MCF 10A (cell line): ENCODE results near the gene SLC24A3. TPM values are rescaled to one million over a fixed set of nuclear protein-coding genes. Genes with fewer than 3 reads are reported as not detected.
"Not testable (repeated sequence)": the region's sequence is repeated elsewhere in the genome, so short reads cannot be mapped to it uniquely, and the experiment has no call there.

Source experiments
- BruUV-seq: library from RNA; stranded (reverse); fragments of 400-500 nt; replicated peaks from 2 replicates; lab custom pipeline; 2021; lab: Mats Ljungman, UMichigan
- CTCF ChIA-PET: fragments of 300-600 bp; sonication (Branson Sonifier 250); formaldehyde crosslinking; extraction: SDS; loops from one replicate; lab custom pipeline; 2021; ENCODE audit warnings: antibody characterized with exemption, inconsistent platforms; lab: Yijun Ruan, JAX
- POLR2A ChIA-PET: fragments of 300-600, 350-650 bp; sonication (Branson Sonifier 250); formaldehyde crosslinking; extraction: SDS; loops from one replicate; lab custom pipeline; 2020; ENCODE audit warnings: antibody characterized with exemption, inconsistent platforms; lab: Yijun Ruan, JAX
- DNase-seq: peaks from one replicate; pipeline ENCODE4 v3.0.0-alpha.2; 2018; ENCODE audit not compliant: unreplicated experiment
- H3K27ac Mint-ChIP-seq: one replicate; pipeline ENCODE4 v1.8.0; 2022; ENCODE audit warnings: mild to moderate bottlenecking, low read depth, mixed read lengths; ENCODE audit not compliant: unreplicated experiment
- H3K27me3 Mint-ChIP-seq: one replicate; pipeline ENCODE4 v1.8.0; 2022; ENCODE audit warnings: mixed read lengths; ENCODE audit not compliant: insufficient read depth, unreplicated experiment
- H3K36me3 Mint-ChIP-seq: one replicate; pipeline ENCODE4 v1.8.0; 2022; ENCODE audit warnings: mild to moderate bottlenecking, moderate library complexity, mixed read lengths; ENCODE audit not compliant: insufficient read depth, unreplicated experiment
- H3K4me1 Mint-ChIP-seq: one replicate; pipeline ENCODE4 v1.8.0; 2022; ENCODE audit warnings: mixed read lengths; ENCODE audit not compliant: insufficient read depth, unreplicated experiment
- H3K4me3 Mint-ChIP-seq: one replicate; pipeline ENCODE4 v1.8.0; 2022; ENCODE audit warnings: mild to moderate bottlenecking, moderate library complexity, mixed read lengths; ENCODE audit not compliant: unreplicated experiment
- H3K9me3 Mint-ChIP-seq: one replicate; pipeline ENCODE4 v1.8.0; 2022; ENCODE audit warnings: mixed read lengths; ENCODE audit not compliant: unreplicated experiment
- intact Hi-C: fragments of 100-400 bp; cut with micrococcal nuclease; formaldehyde crosslinking; loops from 2 replicates; pipeline ENCODE4 v1.14.1; 2022
- total RNA-seq: library from RNA; stranded (reverse); gene quantifications from 2 replicates; pipeline ENCODE4 v1.2.3, GENCODE V29; 2022
- TF ChIP-seq, protein P1 (sequence below): fragments of 200-600 bp; IDR thresholded peaks from one replicate; pipeline ENCODE4 v1.8.0; 2022; ENCODE audit warnings: antibody characterized with exemption, mild to moderate bottlenecking; ENCODE audit not compliant: unreplicated experiment

SLC24A3 gene
- total RNA-seq, 1 experiment from 2014 or later: not detected

DNA sequence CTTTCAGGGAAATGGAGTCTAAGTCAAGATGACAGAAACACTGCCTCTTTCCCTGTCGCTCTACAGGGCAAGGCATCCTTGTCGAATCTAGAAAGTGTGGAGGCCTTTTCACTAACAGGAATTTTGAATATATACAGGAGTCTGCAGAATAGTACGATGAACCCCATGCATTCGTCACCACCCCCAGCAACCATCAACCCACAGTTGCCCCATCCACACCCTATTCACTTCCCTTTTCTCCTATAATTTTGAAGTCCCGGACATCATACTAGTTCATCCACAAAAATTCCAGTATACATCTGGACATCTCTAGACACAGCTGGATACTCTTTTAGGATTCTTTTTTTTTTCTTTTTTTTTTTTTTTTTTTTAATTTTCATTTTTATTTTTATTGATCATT is 464.9 kb downstream of the SLC24A3 start:
- no peak for DNase-seq
- no peaks in the 10 kb centered on the region for H3K4me1 Mint-ChIP-seq
- H3K4me3 Mint-ChIP-seq: no peak overlapping the region
- H3K36me3 Mint-ChIP-seq: no peaks in the 10 kb centered on the region
- no peaks in the 10 kb centered on the region for H3K9me3 Mint-ChIP-seq
- H3K27me3 Mint-ChIP-seq: peaks cover 13% of the 10 kb centered on the region
- no TSS peak for BruUV-seq
- TF ChIP-seq, protein P1, sequence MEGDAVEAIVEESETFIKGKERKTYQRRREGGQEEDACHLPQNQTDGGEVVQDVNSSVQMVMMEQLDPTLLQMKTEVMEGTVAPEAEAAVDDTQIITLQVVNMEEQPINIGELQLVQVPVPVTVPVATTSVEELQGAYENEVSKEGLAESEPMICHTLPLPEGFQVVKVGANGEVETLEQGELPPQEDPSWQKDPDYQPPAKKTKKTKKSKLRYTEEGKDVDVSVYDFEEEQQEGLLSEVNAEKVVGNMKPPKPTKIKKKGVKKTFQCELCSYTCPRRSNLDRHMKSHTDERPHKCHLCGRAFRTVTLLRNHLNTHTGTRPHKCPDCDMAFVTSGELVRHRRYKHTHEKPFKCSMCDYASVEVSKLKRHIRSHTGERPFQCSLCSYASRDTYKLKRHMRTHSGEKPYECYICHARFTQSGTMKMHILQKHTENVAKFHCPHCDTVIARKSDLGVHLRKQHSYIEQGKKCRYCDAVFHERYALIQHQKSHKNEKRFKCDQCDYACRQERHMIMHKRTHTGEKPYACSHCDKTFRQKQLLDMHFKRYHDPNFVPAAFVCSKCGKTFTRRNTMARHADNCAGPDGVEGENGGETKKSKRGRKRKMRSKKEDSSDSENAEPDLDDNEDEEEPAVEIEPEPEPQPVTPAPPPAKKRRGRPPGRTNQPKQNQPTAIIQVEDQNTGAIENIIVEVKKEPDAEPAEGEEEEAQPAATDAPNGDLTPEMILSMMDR: no peak
- ChIA-PET CTCF (interaction anchor here (0.6 to 1.7 kb wide), 3 partner anchors 11 to 1045 kb away, joined by 3 read pairs; no protein-coding TSS in a partner anchor), POLR2A (no interaction called here)
- no peak overlapping the region for H3K27ac Mint-ChIP-seq
- intact Hi-C loops: no loop called here

DNA sequence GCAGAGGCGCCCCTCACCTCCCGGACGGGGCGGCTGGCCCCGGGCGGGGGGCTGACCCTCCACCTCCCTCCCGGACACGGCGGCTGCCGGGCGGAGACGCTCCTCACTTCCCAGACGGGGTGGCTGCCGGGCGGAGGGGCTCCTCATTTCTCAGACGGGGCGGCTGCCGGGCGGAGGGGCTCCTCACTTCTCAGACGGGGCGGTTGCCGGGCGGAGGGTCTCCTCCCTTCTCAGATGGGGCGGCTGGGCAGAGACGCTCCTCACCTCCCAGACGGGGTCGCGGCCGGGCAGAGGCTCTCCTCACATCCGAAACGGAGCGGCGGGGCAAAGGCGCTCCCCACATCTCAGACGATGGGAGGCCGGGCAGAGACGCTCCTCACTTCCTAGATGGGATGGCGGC is 466.1 kb downstream of the SLC24A3 start:
- H3K4me1 Mint-ChIP-seq, BruUV-seq, H3K36me3 Mint-ChIP-seq, DNase-seq, POLR2A ChIA-PET, intact Hi-C loops, CTCF ChIA-PET, H3K27ac Mint-ChIP-seq, H3K9me3 Mint-ChIP-seq, H3K4me3 Mint-ChIP-seq, H3K27me3 Mint-ChIP-seq: not testable (repeated sequence)

DNA sequence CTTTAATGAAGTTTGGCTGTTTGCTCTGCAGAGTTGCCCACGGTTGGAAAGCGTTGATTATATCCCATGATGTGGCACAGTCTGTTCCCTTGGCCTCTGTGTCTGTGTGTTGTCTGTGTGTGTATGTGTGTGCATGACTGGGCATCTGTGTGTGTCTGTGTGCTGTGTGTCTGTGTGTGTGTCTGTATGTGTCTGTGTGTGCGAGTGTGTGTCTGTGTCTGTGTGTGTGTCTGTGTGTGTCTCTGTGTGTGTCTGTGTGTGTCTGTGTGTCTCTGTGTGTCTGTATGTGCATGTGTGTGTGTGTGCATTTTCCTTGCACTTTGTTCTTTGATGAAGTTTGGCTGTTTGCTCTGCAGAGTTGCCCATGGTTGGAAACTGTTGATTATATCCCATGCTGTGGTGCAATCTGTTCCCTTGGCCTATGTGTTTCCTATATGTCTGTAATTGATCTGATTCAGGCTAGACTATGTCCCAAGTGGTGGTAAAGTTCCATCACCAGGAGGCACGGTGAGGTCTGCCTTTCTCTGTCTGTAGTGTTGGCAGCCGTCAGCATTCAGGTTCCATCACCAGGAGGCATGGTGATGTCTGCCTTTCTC is 467.6 kb downstream of the SLC24A3 start:
- Mint-ChIP-seq H3K4me1 (no peaks in the 10 kb centered on the region), H3K9me3 (peaks cover 13% of the 10 kb centered on the region), H3K27ac (no peak overlapping the region), H3K4me3 (no peak overlapping the region), H3K27me3 (peaks cover 5% of the 10 kb centered on the region), H3K36me3 (no peaks in the 10 kb centered on the region)
- CTCF ChIA-PET: no interaction called here
- intact Hi-C loops: no loop called here
- DNase-seq: no peak
- POLR2A ChIA-PET: no interaction called here
- no TSS peak for BruUV-seq
- TF ChIP-seq, protein P1: no peak

DNA sequence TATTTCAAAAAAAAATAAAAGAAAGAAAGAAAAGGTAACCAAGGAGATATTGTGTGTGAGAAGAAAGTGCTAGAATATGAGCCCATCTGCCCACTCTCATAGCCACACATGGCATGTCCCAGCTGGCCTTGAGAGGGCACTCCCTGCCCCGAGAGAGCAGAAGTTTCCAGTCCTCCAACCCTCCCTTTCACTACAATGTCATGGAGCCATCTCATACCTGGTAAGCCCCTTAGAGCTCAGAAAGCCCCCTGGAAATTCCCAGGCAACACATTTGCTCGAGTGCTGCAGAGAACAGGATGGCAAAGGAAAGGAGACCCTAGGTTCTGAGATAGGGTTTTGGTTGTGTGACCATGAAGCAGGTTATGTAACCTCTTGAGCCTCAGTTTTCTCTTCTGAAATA is 469.8 kb downstream of the SLC24A3 start:
- no peaks in the 10 kb centered on the region for H3K4me1 Mint-ChIP-seq
- intact Hi-C loops: no loop called here
- ChIA-PET CTCF (interaction anchor here (0.6 to 2.3 kb wide), 7 partner anchors 11 to 1005 kb away, joined by 3 to 14 read pairs (median 3); no protein-coding TSS in a partner anchor), POLR2A (interaction anchor here (1.4 kb wide), 1 partner anchor 12 kb away, joined by 3 read pairs; no protein-coding TSS in a partner anchor)
- H3K4me3 Mint-ChIP-seq: no peak overlapping the region
- no peak overlapping the region for H3K27ac Mint-ChIP-seq
- TF ChIP-seq, protein P1: no peak
- DNase-seq: no peak
- peaks cover 22% of the 10 kb centered on the region for H3K9me3 Mint-ChIP-seq
- no peaks in the 10 kb centered on the region for H3K36me3 Mint-ChIP-seq
- no TSS peak for BruUV-seq
- H3K27me3 Mint-ChIP-seq: peaks cover 8% of the 10 kb centered on the region
